Esophagus muscularis mucosa (tissue), 4 donors: ENCODE measurements around the gene A1CF. TPM values are rescaled to one million over a fixed set of nuclear protein-coding genes. Genes with fewer than 3 reads are reported as not detected.

Experiments
- DNase-seq: peaks from one replicate; pipeline ENCODE4 v3.0.0-alpha.2; 2017; ENCODE audit errors: extremely low spot score
- H3K27ac ChIP-seq, 4 donors: fragments of 200-600 bp; sonication (generic); replicated peaks in 1 of 4; 1 replicate in 3 of 4; 2 replicates in 1 of 4; pipeline ENCODE4 v1.5.1; 2016 to 2019; ENCODE audit warnings: mild to moderate bottlenecking in 1 of 4
- H3K27me3 ChIP-seq, 4 donors: fragments of 200-600 bp; sonication (generic); one replicate each; pipeline versions ENCODE4 v1.5.1 to v1.6.0; 2016 to 2019
- H3K36me3 ChIP-seq, 4 donors: fragments of 200-600 bp; sonication (generic); one replicate each; pipeline ENCODE4 v1.5.1; 2016 to 2019
- H3K4me1 ChIP-seq, 4 donors: fragments of 200-600 bp; sonication (generic); one replicate each; pipeline ENCODE4 v1.5.1; 2016 to 2019
- H3K4me3 ChIP-seq, 4 donors: fragments of 200-600 bp; sonication (generic); 1 replicate in 2 of 4; 2 replicates in 2 of 4; pipeline ENCODE4 v1.5.1; 2016 to 2019; ENCODE audit warnings: mild to moderate bottlenecking in 4 of 4, moderate library complexity in 1 of 4
- H3K9me3 ChIP-seq, 4 donors: fragments of 200-600 bp; sonication (generic); 1 replicate in 3 of 4; 2 replicates in 1 of 4; pipeline ENCODE4 v1.5.1; 2016 to 2019
- CTCF ChIP-seq, 3 experiments: fragments of 200-600 bp in 2 of 3; fragments of 450-650 bp in 1 of 3; sonication (generic) in 2 of 3; IDR thresholded peaks; one replicate each; pipeline ENCODE4 v1.5.1; 2017 to 2019; ENCODE audit warnings: antibody characterized with exemption in 3 of 3, mild to moderate bottlenecking in 2 of 3, moderate library complexity in 1 of 3
- EP300 ChIP-seq: sonication (generic); formaldehyde crosslinking; IDR thresholded peaks from one replicate; pipeline ENCODE4 v1.6.1; 2017; ENCODE audit warnings: antibody characterized with exemption
- POLR2A ChIP-seq: fragments of 450-650 bp; IDR thresholded peaks from one replicate; pipeline ENCODE4 v1.6.1; 2017; ENCODE audit warnings: antibody characterized with exemption, moderate library complexity, mild to moderate bottlenecking, low read depth
- POLR2AphosphoS5 ChIP-seq, 2 donors: sonication (generic); formaldehyde crosslinking; IDR thresholded peaks; one replicate each; pipeline ENCODE4 v1.6.1; 2017; ENCODE audit warnings: antibody characterized with exemption in 2 of 2
- WGBS: methylation state at CpG from one replicate; pipeline ENCODE4 v1.1.5; 2018; 5-methylcytosine and 5-hydroxymethylcytosine counted together
- intact Hi-C: fragments of 100-400 bp; cut with DNase I; formaldehyde crosslinking; loops from one replicate; pipeline ENCODE4 v1.15.1; 2023
- total RNA-seq, 4 donors: library from RNA; depleted of rRNA; stranded (reverse); fragments of >200 nt; gene quantifications; one replicate each; pipeline versions ENCODE4 v1.1.0 to v1.2.1, GENCODE V29; 2016

The A1CF gene
- total RNA-seq, 4 donors from 2014 or later, result not detected

DNA sequence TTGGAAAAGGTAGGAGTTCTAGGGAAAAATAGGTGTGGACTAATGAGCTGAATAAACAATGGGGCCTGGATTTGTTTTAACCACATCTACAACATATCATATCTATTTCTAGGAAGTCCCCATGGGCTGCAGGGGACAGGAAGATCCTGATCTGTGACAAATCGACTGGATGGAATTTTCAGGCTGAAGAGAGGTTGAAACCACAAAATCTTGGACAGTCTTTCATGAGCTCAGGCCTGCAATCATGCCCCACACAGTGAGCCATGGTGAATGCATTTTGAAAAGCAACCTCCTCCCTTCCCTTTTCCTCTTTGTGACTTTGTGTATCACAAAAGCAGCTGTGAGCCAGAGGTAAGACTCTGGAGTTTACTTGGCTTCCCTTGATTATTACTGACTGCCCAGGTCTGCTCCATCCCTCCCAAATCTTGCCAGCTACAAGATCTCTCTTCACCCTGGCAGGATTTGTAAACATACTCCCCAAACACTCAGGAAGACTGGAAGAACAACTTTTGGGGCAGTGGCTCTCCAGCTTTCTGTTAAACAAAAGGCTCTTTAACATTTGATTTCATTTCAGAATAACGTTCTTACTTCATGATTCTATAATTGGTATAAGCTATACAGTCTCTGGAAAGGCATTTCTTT lies 79.3 kb downstream of the A1CF start:
- H3K9me3 ChIP-seq, result no peaks in the 10 kb centered on the region
- no peak overlapping the region for H3K27ac ChIP-seq
- H3K36me3 ChIP-seq, result no peaks in the 10 kb centered on the region
- intact Hi-C loops, result no loop called here
- H3K27me3 ChIP-seq, result no peaks in the 10 kb centered on the region
- WGBS, result 48% methylated on average over 2 of the region's 2 CpGs
- H3K4me3 ChIP-seq, result no peak overlapping the region
- DNase-seq, result no peak
- no peaks in the 10 kb centered on the region for H3K4me1 ChIP-seq
- no peak for TF ChIP-seq POLR2A
- TF ChIP-seq CTCF (IDR thresholded peaks at IDR 0.05), result no peak
- no peak for TF ChIP-seq POLR2AphosphoS5 (IDR thresholded peaks at IDR 0.05)
- no peak for TF ChIP-seq EP300

DNA sequence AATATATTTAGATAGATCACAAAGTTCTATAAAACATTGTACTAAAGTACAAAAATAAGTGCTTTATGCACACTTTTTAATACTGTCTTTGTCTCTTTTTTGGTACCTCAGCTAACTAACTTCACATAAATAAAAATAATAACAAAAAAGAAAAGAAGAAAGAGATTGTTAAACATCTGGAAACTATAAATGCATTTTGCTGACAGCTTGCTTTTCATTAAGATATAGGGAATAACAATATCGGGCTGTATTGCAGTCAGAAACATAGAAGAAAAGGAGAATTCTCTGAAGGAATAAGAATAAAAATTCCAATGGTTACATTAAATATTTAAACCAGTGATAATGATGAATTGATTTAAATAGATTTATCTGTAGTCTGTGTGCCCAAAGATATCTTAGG lies 85.8 kb downstream of the A1CF start:
- WGBS, result 76% methylated on average over 1 of the region's 1 CpG
- intact Hi-C loops, result no loop called here
- TF ChIP-seq POLR2AphosphoS5 (IDR thresholded peaks at IDR 0.05), result no peak
- TF ChIP-seq EP300, result no peak
- TF ChIP-seq POLR2A, result no peak
- Histone ChIP-seq H3K4me3 (no peak overlapping the region), H3K9me3 (no peaks in the 10 kb centered on the region), H3K27ac (no peak overlapping the region), H3K36me3 (no peaks in the 10 kb centered on the region), H3K4me1 (no peaks in the 10 kb centered on the region), H3K27me3 (no peaks in the 10 kb centered on the region)
- DNase-seq, result no peak

- WGBS, result 74% methylated on average over 3 of the region's 3 CpGs
- TF ChIP-seq CTCF (IDR thresholded peaks at IDR 0.05) (no peak), POLR2AphosphoS5 (IDR thresholded peaks at IDR 0.05) (no peak), EP300 (no peak), POLR2A (no peak)
Observed at GRCh38 chr10:50798297-50798696, 87.1 kb downstream of the A1CF start.

GRCh38 chr10:50796693-50797092 lies 88.7 kb downstream of the A1CF start:
- Histone ChIP-seq H3K4me3 (no peak overlapping the region), H3K4me1 (no peaks in the 10 kb centered on the region), H3K27me3 (no peaks in the 10 kb centered on the region), H3K27ac (no peak overlapping the region), H3K36me3 (no peaks in the 10 kb centered on the region), H3K9me3 (no peaks in the 10 kb centered on the region)
- no peak for DNase-seq
- 88% methylated on average over 1 of the region's 1 CpG for WGBS
- TF ChIP-seq POLR2A (no peak), EP300 (no peak), CTCF (IDR thresholded peaks at IDR 0.05) (no peak), POLR2AphosphoS5 (IDR thresholded peaks at IDR 0.05) (no peak)
- intact Hi-C loops, result no loop called here

More at GRCh38 chr10:50798297-50798696, 87.1 kb downstream of the A1CF start:
- intact Hi-C loops, result no loop called here
- Histone ChIP-seq H3K27ac (no peak overlapping the region), H3K36me3 (no peaks in the 10 kb centered on the region), H3K9me3 (no peaks in the 10 kb centered on the region), H3K4me1 (no peaks in the 10 kb centered on the region), H3K4me3 (no peak overlapping the region), H3K27me3 (no peaks in the 10 kb centered on the region)
- DNase-seq, result no peak

GRCh38 chr10:50794490-50794889 lies 90.9 kb downstream of the A1CF start:
- H3K27ac ChIP-seq, result no peak overlapping the region
- H3K4me3 ChIP-seq, result no peak overlapping the region
- intact Hi-C loops, result no loop called here
- H3K4me1 ChIP-seq, result no peaks in the 10 kb centered on the region
- no peaks in the 10 kb centered on the region for H3K36me3 ChIP-seq
- no peaks in the 10 kb centered on the region for H3K9me3 ChIP-seq
- TF ChIP-seq POLR2AphosphoS5 (IDR thresholded peaks at IDR 0.05), result no peak
- TF ChIP-seq CTCF (IDR thresholded peaks at IDR 0.05), result no peak
- TF ChIP-seq EP300, result no peak
- no peak for TF ChIP-seq POLR2A
- no peaks in the 10 kb centered on the region for H3K27me3 ChIP-seq
- DNase-seq, result no peak
